Measurements from ENCODE around the gene GALNT14.

- TF ChIP-seq CTCF (IDR thresholded peaks at IDR 0.05), result no peak
- no peak for TF ChIP-seq POLR2AphosphoS5 (IDR thresholded peaks at IDR 0.05; ENCODE audit: insufficient read depth in 1 of 2, low read depth in 1 of 2)
Observed at GRCh38 chr2:31110431-31110830, 27.8 kb downstream of the GALNT14 start.

Data from vagina (tissue), 2 donors.